GM12878 (cell line): ENCODE measurements around the gene SPN.

Experiments used
- CHD1 ChIP-seq: IDR thresholded peaks from 2 replicates; pipeline ENCODE4 v1.6.1; 2012; ENCODE audit warnings: low read depth, low read length, improper control_type of control experiment
- EP300 ChIP-seq, 2 experiments: fragments of 150-350 bp in 1 of 2; IDR thresholded peaks; 2 replicates each; pipeline ENCODE4 v1.6.1; 2011 to 2012; ENCODE audit warnings: low read depth in 2 of 2, low read length in 2 of 2, borderline replicate concordance in 1 of 2, improper control_type of control experiment in 1 of 2, inconsistent platforms in 1 of 2; ENCODE audit not compliant: control insufficient read depth in 1 of 2
- MTA2 ChIP-seq: fragments of 450-650 bp; IDR thresholded peaks from 2 replicates; pipeline ENCODE4 v1.6.1; 2016; ENCODE audit warnings: low read depth, mild to moderate bottlenecking, moderate library complexity
- POLR2A ChIP-seq: IDR thresholded peaks from 2 replicates; pipeline ENCODE4 v1.6.1; 2011; ENCODE audit warnings: low read depth, mild to moderate bottlenecking, low read length
- POLR2AphosphoS5 ChIP-seq: IDR thresholded peaks from 2 replicates; pipeline ENCODE4 v1.6.1; 2011; ENCODE audit warnings: mild to moderate bottlenecking, low read length, inconsistent platforms
- SREBF2 ChIP-seq: IDR thresholded peaks from 2 replicates; pipeline ENCODE4 v1.6.1; 2012; ENCODE audit warnings: mild to moderate bottlenecking, low read length
- SUZ12 ChIP-seq: fragments of 200-600 bp; sonication (generic); IDR thresholded peaks from one replicate; pipeline ENCODE4 v1.6.1; 2018; ENCODE audit warnings: antibody characterized with exemption, mild to moderate bottlenecking; ENCODE audit not compliant: unreplicated experiment
- ZNF217 ChIP-seq: fragments of 450-650 bp; IDR thresholded peaks from 2 replicates; pipeline ENCODE4 v1.6.1; 2017; ENCODE audit warnings: antibody characterized with exemption, mild to moderate bottlenecking
- TF ChIP-seq, protein P1 (sequence below): IDR thresholded peaks from 2 replicates; pipeline ENCODE4 v1.6.1; 2012; ENCODE audit warnings: mild to moderate bottlenecking, low read depth, low read length
- TF ChIP-seq, protein P2 (sequence below): IDR thresholded peaks from 2 replicates; pipeline ENCODE4 v1.6.1; 2012; ENCODE audit warnings: low read depth, low read length, improper control_type of control experiment
- TF ChIP-seq, protein P3 (sequence below), 3 experiments: IDR thresholded peaks in 2 of 3; conservative IDR thresholded peaks in 1 of 3; 2 replicates each; pipeline ENCODE4 v1.5.1; 2011; ENCODE audit warnings: low read depth in 3 of 3, low read length in 3 of 3, mild to moderate bottlenecking in 3 of 3, control low read depth in 2 of 3, moderate library complexity in 2 of 3, inconsistent platforms in 1 of 3, mixed read lengths in 1 of 3; ENCODE audit not compliant: control insufficient read depth in 2 of 3, insufficient read depth in 1 of 3; ENCODE audit errors: extremely low read depth in 1 of 3
- TF ChIP-seq, protein P4 (sequence below): IDR thresholded peaks from 2 replicates; pipeline ENCODE4 v1.6.1; 2012; ENCODE audit warnings: low read length, inconsistent platforms

DNA sequence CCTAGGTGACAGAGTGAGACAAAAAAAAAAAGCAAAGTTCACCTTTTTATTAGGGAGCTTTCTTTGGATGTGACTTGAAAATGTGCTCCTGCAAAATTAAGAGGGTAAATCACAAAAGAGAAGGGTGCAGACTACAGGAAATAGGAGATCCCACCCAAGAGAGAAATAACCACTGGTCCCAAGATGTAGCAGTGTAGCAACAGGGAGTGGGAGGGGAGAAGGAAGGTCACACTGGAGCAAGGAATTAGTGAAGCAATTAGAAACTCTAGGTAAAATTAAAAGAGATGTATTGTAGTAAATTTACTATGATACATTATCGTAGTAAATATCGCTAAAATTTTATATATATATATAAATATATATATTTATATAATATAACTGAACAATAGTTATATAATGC lies 12.3 kb upstream of the SPN start:
- TF ChIP-seq, protein P1, sequence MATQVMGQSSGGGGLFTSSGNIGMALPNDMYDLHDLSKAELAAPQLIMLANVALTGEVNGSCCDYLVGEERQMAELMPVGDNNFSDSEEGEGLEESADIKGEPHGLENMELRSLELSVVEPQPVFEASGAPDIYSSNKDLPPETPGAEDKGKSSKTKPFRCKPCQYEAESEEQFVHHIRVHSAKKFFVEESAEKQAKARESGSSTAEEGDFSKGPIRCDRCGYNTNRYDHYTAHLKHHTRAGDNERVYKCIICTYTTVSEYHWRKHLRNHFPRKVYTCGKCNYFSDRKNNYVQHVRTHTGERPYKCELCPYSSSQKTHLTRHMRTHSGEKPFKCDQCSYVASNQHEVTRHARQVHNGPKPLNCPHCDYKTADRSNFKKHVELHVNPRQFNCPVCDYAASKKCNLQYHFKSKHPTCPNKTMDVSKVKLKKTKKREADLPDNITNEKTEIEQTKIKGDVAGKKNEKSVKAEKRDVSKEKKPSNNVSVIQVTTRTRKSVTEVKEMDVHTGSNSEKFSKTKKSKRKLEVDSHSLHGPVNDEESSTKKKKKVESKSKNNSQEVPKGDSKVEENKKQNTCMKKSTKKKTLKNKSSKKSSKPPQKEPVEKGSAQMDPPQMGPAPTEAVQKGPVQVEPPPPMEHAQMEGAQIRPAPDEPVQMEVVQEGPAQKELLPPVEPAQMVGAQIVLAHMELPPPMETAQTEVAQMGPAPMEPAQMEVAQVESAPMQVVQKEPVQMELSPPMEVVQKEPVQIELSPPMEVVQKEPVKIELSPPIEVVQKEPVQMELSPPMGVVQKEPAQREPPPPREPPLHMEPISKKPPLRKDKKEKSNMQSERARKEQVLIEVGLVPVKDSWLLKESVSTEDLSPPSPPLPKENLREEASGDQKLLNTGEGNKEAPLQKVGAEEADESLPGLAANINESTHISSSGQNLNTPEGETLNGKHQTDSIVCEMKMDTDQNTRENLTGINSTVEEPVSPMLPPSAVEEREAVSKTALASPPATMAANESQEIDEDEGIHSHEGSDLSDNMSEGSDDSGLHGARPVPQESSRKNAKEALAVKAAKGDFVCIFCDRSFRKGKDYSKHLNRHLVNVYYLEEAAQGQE, result no peak
- TF ChIP-seq MTA2, result no peak
- TF ChIP-seq SREBF2, result no peak
- TF ChIP-seq, protein P2, sequence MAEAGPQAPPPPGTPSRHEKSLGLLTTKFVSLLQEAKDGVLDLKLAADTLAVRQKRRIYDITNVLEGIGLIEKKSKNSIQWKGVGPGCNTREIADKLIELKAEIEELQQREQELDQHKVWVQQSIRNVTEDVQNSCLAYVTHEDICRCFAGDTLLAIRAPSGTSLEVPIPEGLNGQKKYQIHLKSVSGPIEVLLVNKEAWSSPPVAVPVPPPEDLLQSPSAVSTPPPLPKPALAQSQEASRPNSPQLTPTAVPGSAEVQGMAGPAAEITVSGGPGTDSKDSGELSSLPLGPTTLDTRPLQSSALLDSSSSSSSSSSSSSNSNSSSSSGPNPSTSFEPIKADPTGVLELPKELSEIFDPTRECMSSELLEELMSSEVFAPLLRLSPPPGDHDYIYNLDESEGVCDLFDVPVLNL, result no peak
- TF ChIP-seq, protein P3, sequence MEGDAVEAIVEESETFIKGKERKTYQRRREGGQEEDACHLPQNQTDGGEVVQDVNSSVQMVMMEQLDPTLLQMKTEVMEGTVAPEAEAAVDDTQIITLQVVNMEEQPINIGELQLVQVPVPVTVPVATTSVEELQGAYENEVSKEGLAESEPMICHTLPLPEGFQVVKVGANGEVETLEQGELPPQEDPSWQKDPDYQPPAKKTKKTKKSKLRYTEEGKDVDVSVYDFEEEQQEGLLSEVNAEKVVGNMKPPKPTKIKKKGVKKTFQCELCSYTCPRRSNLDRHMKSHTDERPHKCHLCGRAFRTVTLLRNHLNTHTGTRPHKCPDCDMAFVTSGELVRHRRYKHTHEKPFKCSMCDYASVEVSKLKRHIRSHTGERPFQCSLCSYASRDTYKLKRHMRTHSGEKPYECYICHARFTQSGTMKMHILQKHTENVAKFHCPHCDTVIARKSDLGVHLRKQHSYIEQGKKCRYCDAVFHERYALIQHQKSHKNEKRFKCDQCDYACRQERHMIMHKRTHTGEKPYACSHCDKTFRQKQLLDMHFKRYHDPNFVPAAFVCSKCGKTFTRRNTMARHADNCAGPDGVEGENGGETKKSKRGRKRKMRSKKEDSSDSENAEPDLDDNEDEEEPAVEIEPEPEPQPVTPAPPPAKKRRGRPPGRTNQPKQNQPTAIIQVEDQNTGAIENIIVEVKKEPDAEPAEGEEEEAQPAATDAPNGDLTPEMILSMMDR (IDR thresholded peaks at IDR 0.05 in 2 of 3, conservative IDR thresholded peaks at IDR 0.05 in 1 of 3; ENCODE audit: control insufficient read depth in 2 of 3, extremely low read depth in 1 of 3, insufficient read depth in 1 of 3, low read depth in 3 of 3, low read length in 3 of 3), result no peak
- TF ChIP-seq EP300 (IDR thresholded peaks at IDR 0.05; ENCODE audit: borderline replicate concordance in 1 of 2, control insufficient read depth in 1 of 2, low read depth in 2 of 2, low read length in 2 of 2), result no peak
- TF ChIP-seq, protein P4, sequence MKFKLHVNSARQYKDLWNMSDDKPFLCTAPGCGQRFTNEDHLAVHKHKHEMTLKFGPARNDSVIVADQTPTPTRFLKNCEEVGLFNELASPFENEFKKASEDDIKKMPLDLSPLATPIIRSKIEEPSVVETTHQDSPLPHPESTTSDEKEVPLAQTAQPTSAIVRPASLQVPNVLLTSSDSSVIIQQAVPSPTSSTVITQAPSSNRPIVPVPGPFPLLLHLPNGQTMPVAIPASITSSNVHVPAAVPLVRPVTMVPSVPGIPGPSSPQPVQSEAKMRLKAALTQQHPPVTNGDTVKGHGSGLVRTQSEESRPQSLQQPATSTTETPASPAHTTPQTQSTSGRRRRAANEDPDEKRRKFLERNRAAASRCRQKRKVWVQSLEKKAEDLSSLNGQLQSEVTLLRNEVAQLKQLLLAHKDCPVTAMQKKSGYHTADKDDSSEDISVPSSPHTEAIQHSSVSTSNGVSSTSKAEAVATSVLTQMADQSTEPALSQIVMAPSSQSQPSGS, result no peak
- no peak for TF ChIP-seq SUZ12
- no peak for TF ChIP-seq POLR2A
- no peak for TF ChIP-seq POLR2AphosphoS5
- TF ChIP-seq CHD1, result no peak
- no peak for TF ChIP-seq ZNF217
